Activated B cell treated with CpG ODN at 0.5 μM for 24 hours (primary cell): ENCODE measurements around the gene CLASP1. TPM values are rescaled to one million over a fixed set of nuclear protein-coding genes. Genes with fewer than 3 reads are reported as not detected.
"Not testable (repeated sequence)": the region's sequence is repeated elsewhere in the genome, so short reads cannot be mapped to it uniquely, and the experiment has no call there.

Experiments used
- ATAC-seq: fragments of 200-7000 bp; cut with Tn5 transposase; one replicate; pipeline ENCODE4 v1.10.0; 2021; ENCODE audit warnings: low read depth, mild to moderate bottlenecking, moderate library complexity
- CTCF ChIA-PET: fragments of 350-600 bp; sonication (Branson Sonifier 250); formaldehyde crosslinking; loops from one replicate; lab custom pipeline; 2021; ENCODE audit warnings: antibody characterized with exemption; lab: Charles Lee
- POLR2A ChIA-PET: fragments of 350-600 bp; sonication (Branson Sonifier 250); formaldehyde crosslinking; loops from one replicate; lab custom pipeline; 2021; ENCODE audit warnings: antibody characterized with exemption; lab: Charles Lee
- DNase-seq: peaks from one replicate; pipeline ENCODE4 v3.0.0; 2022
- H3K27ac Mint-ChIP-seq: one replicate; pipeline ENCODE4 v1.8.0; 2020; ENCODE audit warnings: mixed read lengths
- H3K27me3 Mint-ChIP-seq: one replicate; pipeline ENCODE4 v1.8.0; 2021; ENCODE audit warnings: mixed read lengths
- H3K36me3 Mint-ChIP-seq: one replicate; pipeline ENCODE4 v1.8.0; 2021; ENCODE audit warnings: low read depth, mixed read lengths
- H3K4me1 Mint-ChIP-seq: one replicate; pipeline ENCODE4 v1.8.0; 2021; ENCODE audit warnings: mixed read lengths
- H3K4me3 Mint-ChIP-seq: one replicate; pipeline ENCODE4 v1.8.0; 2020; ENCODE audit warnings: mild to moderate bottlenecking, mixed read lengths
- H3K9me3 Mint-ChIP-seq: one replicate; pipeline ENCODE4 v1.8.0; 2020; ENCODE audit warnings: mixed read lengths
- CTCF ChIP-seq: fragments of 200-600 bp; IDR thresholded peaks from one replicate; pipeline ENCODE4 v1.8.0; 2022; ENCODE audit warnings: antibody characterized with exemption, mild to moderate bottlenecking
- intact Hi-C: fragments of 100-400 bp; cut with micrococcal nuclease; formaldehyde crosslinking; loops from one replicate; pipeline ENCODE4 v1.15.1; 2024
- total RNA-seq: library from RNA; stranded (reverse); gene quantifications from 2 replicates; pipeline ENCODE4 v1.2.3, GENCODE V29; 2022

The CLASP1 gene
- total RNA-seq, 1 donor from 2014 or later, result 65.0 TPM

GRCh38 chr2:121483021-121483420 is 166.2 kb downstream of the CLASP1 start:
- Mint-ChIP-seq H3K9me3 (no peaks in the 10 kb centered on the region), H3K27me3 (no peaks in the 10 kb centered on the region), H3K36me3 (peaks cover 41% of the 10 kb centered on the region), H3K4me1 (peaks cover 10% of the 10 kb centered on the region), H3K4me3 (no peak overlapping the region), H3K27ac (no peak overlapping the region)
- intact Hi-C loops, result no loop called here
- ChIA-PET CTCF (no interaction called here), POLR2A (no interaction called here)
- DNase-seq (no peak), ATAC-seq (no peak)
- TF ChIP-seq CTCF, result no peak

- Mint-ChIP-seq H3K27ac (no peak overlapping the region), H3K27me3 (no peaks in the 10 kb centered on the region), H3K9me3 (no peaks in the 10 kb centered on the region), H3K4me1 (peaks cover 10% of the 10 kb centered on the region), H3K4me3 (no peak overlapping the region), H3K36me3 (peaks cover 41% of the 10 kb centered on the region)
- ChIA-PET CTCF (no interaction called here), POLR2A (no interaction called here)
- TF ChIP-seq CTCF, result no peak
- no peak for DNase-seq
- intact Hi-C loops, result no loop called here
- no peak for ATAC-seq
Observed at GRCh38 chr2:121480826-121481225, 168.4 kb downstream of the CLASP1 start.

GRCh38 chr2:121479882-121480522 is 169.3 kb downstream of the CLASP1 start:
- Mint-ChIP-seq H3K4me3 (no peak overlapping the region), H3K36me3 (peaks cover 37% of the 10 kb centered on the region), H3K27ac (no peak overlapping the region), H3K9me3 (no peaks in the 10 kb centered on the region), H3K4me1 (peaks cover 10% of the 10 kb centered on the region), H3K27me3 (no peaks in the 10 kb centered on the region)
- ATAC-seq (no peak), DNase-seq (no peak)
- no peak for TF ChIP-seq CTCF
- ChIA-PET CTCF (no interaction called here), POLR2A (no interaction called here)
- intact Hi-C loops, result no loop called here

GRCh38 chr2:121478996-121479745 is 170.1 kb downstream of the CLASP1 start:
- Mint-ChIP-seq H3K9me3 (no peaks in the 10 kb centered on the region), H3K36me3 (peaks cover 30% of the 10 kb centered on the region), H3K27me3 (no peaks in the 10 kb centered on the region), H3K27ac (no peak overlapping the region), H3K4me1 (peaks cover 3% of the 10 kb centered on the region), H3K4me3 (no peak overlapping the region)
- ChIA-PET CTCF (no interaction called here), POLR2A (no interaction called here)
- TF ChIP-seq CTCF, result no peak
- no peak for ATAC-seq
- intact Hi-C loops, result no loop called here
- no peak for DNase-seq

GRCh38 chr2:121478358-121478995 is 170.8 kb downstream of the CLASP1 start:
- H3K9me3 Mint-ChIP-seq, ATAC-seq, H3K27ac Mint-ChIP-seq, intact Hi-C loops, H3K4me1 Mint-ChIP-seq, POLR2A ChIA-PET, H3K4me3 Mint-ChIP-seq, H3K27me3 Mint-ChIP-seq, DNase-seq, CTCF ChIA-PET: not testable (repeated sequence)
- H3K36me3 Mint-ChIP-seq, result peaks cover 30% of the 10 kb centered on the region
